ENCODE measurements around the gene RTN4.

- no peak for TF ChIP-seq CTCF (IDR thresholded peaks at IDR 0.05)
- no peak for TF ChIP-seq POLR2A (IDR thresholded peaks at IDR 0.05)
These were observed 92.8 kb downstream of the RTN4 start for GRCh38 chr2:54957321-54957999.

Data from uterus (tissue), 2 donors.